ENCODE measurements around the gene TUBGCP4. TPM values are rescaled to one million over a fixed set of nuclear protein-coding genes. Genes with fewer than 3 reads are reported as not detected.
A peak's percentile ranks its signal among the peaks of the same experiment; 100 is the strongest.
"Not testable (repeated sequence)": the region's sequence is repeated elsewhere in the genome, so short reads cannot be mapped to it uniquely, and the experiment has no call there.

Gene TUBGCP4
- total RNA-seq (2014; rRNA removed; shearing (Covaris generic)), result 16.9 and 17.6 TPM in 2 replicates

DNA sequence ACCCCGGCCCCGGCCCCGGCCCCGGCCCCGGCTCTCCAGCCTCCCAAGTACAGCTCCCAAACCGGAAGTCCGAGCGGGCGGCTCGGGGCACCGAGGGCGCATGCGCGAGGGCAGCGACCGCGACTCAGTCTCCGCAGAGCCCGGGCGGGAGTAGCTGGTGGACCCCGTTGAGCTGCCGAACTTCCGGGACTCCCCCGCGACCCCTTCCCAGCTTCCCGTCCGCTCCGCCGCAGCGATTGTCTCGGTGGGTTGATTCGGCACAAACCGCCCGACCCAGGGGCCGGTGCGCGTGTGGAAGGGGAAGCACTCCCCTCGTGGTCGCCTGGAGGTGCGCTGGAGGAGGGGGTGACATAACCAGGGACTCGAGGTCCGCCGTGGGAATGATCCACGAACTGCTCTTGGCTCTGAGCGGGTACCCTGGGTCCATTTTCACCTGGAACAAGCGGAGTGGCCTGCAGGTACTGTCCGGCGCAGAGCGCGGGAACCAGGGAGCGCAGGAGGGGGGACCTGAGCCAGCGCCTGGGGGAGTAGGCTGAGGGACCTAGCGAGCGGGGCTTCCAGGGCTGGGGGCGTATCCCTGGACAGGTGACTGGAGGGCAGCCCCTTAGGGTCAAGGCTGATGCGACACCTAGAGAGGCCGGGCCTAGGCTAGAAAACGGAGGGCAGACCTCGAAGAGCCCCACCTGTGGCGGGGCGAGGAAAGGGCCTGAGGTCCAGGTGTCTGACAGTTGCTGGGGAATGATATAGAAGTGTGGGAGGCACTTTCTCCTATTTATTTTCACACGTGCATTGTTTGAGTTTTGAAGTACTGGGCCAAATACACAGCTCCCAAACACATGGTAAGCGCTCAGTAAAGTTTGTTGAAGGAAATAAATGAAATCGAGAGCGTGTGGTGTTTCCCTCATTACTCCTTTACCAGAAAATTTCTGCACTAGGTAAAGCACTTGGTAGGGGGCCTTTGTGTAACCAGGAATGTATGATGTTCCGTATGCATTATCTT, at the start of gene TUBGCP4, which contains the start of gene ZSCAN29:
Gene TUBGCP4 (plus strand): TSS at position 127 of the 1,000 bp plus-strand sequence. CDS start 254 bp downstream, at position 381.
Gene ZSCAN29 (minus strand): TSS at position 69 of the 1,000 bp plus-strand sequence. CDS start 1,130 bp downstream, outside the sequence.
- DNase-seq (ENCODE audit: low read depth), result peak; percentile 78

DNA sequence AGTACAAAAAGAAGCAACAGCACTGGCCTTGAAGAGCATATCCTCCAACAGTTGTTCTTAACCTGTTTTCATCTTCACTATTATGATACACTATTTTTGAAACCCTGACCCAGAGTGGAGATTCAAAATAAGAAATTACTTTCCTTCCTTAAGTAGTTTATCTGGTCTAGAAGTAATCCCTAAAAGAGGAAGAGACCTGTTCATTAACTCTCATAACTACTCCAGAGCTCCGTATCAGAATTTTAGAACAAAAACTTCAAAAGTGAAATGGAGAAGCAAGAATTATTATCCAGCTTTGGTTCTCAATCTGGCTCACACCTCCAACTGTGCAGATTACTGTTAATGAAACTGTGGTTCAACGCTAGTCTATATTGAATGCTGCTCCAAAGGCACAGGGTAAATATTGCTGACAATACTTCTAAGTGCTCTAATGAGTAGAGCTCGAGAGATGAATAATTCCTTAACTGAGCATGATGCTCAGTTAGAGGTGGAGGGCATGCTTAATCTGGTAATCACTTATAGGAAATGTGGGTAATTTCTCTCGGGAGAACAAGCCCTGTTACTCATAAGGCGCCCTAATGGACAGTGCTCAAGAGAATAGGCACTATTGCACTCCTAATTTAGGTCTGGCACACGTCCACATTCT, 45.7 kb upstream of the TUBGCP4 start:
- no peak for DNase-seq (ENCODE audit: low read depth)

DNA sequence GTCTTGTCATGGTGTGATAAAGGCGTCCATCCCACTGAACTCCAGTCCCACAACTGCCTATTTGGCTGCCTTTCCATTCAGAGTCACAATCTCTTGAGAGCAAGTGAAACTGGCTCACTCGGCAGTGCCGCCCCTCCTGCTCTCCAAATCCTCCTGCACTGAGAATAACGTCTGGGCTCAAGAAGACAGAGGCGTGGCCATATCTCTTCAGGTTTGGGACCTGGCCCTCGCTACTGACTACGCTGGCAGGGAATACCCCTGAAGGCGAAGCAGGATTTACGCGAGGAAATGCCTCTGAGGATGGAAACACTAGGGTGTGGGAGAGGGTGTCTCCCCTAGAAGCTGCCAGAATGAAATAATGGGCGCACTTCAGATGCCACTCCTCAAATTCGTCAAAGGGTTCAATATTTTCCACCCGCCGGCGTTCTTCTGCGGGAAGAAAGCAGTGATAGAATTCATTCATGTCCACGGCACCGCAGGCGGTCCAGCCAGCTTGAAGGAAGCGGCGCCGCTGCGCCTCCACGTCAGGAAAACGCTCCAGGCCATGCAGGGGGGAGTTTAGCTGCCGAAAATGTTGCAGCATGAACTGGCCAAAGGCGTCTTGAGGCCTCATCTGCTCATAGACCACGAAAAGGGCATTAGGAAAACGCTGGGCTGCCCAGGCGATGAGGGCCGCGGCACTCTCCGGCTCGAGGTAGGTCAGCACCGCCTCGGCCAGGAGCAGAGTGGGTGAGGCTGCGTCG, 41.5 kb upstream of the TUBGCP4 start:
- peak; percentile 64 for DNase-seq (ENCODE audit: low read depth)

DNA sequence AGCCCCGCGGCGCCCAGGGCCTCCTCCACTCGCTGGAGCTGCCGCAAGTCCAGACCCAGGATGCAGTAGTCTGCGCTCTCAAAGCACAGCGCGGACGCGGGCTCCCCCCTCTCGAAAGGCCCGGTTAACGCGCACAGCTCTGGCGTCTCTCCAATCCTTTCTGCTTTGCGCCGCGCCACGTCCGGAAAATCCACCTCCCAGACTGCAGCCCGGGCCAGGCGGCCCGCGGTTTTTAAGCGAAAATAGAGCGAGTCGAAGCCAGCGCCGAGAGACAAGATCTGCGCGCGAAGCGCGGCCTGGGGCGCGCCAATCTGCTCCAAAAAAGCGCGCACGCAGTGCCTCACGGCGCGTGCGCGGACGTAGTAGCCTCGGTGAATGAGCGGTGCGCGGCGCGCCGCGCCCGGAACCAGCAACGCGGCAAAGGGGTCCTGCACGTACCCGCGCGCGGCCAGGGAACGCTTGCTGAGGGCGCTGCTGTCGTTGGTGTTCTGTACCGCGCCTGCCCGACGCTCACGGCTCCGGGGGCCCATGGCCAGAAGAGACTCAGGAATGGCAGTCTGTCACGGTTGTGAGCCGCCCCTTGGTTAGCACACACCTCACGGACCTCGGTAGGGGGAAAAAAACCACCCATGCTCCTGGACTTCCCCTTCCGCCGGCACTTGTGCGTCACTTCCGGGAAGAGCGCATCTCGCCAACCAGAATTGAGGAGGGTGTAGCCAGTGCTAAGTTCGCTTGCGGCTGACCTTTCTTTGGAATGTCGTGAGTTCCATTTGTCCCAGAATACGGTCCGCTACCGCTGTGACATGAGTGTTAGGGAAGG, 40.7 kb upstream of the TUBGCP4 start, which contains the start of gene LCMT2:
Gene LCMT2 (minus strand): TSS at position 614 of the 820 bp plus-strand sequence. CDS start 84 bp downstream, at position 530.
- DNase-seq (ENCODE audit: low read depth), result peak; percentile 97

DNA sequence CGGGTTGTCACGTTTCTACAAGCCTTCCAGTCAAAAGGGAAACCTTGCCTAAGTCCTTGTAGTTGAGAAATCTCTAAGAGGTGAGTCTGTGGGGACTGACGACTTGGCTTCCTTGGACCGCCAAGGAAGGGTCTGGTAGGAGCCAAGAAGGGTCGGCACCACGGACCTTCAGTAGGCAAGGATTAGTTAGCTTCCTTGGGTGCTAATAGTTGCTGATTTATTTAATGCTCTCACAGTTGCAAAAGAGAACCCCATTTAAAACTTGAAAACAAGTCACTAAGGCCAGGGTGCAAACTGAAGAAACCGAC, 40.2 kb upstream of the TUBGCP4 start:
- no peak for DNase-seq (ENCODE audit: low read depth)

DNA sequence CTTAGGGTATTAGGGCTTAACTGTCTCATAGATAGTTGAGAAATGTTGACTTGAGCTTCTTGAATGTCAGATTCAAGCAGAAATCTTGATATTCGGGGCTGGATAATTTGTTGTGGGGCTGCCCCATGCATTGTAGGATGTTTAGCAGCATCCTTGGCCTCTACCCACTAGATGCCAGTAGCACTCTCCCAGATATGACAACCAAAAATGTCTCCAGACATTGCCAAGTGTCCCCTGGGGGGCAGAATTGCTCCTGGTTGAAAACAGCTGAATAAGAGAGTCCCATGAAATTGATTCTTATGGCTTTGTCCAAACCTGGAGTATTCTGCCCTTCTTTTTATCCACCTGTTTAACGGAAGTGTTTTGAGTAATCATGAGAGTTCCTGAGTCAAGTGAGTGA, 24.6 kb upstream of the TUBGCP4 start:
- DNase-seq (ENCODE audit: low read depth), result peak; percentile 15

- DNase-seq (ENCODE audit: low read depth), result no peak
Observed at GRCh38 chr15:43347114-43347513, 23.8 kb upstream of the TUBGCP4 start.

DNA sequence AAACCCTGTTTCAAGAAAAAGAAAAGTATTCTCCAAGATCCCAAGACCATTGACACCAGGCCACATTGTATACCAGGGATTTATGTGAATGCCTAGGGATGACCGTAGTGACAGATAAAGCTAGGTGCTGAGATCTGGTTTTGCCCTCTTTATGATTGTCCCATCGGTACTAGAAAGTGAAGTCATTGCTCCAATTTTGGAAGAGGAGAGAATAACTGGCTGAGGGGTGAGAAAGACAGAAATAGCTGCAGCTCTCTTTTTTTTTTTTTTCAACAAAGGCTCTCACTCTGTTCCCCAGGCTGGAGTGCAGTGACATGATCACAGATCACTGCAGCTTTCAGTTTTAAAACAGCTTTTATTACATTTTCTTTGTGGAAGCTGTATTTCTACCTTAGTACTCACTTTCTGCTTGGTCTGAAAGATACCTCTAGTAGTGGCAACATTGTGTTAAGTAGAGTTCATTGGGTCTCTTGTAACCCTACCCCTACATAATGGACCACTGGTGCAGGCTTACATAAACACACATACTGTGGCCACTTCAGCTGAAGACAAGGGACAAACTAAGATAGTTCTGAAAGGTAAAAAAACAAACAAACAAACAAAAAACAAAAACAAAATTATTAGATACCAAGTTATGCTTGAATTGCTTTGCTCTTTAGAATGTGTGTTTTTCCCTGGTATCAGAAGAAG, 18.1 kb upstream of the TUBGCP4 start:
- no peak for DNase-seq (ENCODE audit: low read depth)

GRCh38 chr15:43360821-43361220, 10.1 kb upstream of the TUBGCP4 start:
- DNase-seq (ENCODE audit: low read depth), result no peak

GRCh38 chr15:43361313-43361903, 9.5 kb upstream of the TUBGCP4 start:
- no peak for DNase-seq (ENCODE audit: low read depth)

DNA sequence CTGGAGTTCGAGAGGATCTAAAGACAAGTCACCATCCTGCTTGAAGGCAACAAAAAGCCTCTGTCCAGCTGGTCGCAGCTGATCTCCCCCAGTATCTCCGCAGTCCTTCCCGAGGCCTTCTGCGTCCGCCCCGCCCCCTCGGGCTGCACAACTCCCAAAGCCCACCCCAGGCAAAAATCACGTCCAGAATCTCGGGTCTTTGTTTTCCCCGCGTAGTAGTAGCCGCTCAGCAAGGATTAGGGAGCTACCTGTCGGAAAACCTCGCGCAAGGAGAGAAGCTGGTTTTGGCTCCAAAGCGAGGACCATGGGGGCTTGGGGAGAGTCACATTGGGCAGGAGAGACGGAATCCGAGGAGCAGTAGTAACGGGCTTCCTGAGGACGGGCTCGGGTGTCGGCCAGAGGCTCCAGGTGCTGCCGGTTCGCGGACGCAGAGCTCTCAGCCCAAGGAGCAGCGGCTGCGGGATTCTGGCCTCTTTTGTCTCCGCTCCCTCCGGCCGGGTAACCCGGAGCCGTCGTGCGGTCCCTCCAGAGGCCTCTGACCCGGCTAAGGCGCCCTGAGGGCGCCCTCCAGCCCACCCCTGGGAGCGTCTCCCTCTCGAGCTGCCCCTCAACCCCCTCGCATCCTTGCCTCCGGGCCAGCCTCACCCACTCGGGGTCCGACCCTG, 459 bp upstream of the TUBGCP4 start:
- DNase-seq (ENCODE audit: low read depth), result peak; percentile 15

DNA sequence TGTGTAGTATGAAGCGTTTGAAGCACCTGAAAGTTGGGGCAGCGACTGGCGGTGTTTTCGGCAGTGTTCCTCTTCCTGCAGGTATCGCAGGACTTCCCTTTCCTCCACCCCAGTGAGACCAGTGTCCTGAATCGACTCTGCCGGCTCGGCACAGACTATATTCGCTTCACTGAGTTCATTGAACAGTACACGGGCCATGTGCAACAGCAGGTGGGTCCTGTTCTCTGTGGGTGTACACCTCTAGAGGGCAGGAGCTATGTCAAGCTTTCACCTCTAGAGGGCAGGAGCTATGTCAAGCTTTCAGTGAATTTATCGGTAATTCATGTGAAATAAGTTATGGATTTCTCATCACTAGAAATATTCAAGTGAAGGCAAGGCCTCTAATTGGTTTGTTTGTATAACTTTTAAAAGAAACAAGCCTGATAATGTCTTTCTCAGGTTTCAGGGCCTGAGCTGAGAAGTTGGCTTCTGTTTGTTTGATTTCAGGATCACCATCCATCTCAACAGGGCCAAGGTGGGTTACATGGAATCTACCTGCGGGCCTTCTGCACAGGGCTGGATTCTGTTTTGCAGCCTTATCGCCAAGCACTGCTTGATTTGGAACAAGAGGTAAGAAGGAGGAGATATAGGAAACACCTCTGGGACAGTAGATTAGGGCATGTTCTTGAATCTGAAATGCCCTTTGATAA, 5.3 kb downstream of the TUBGCP4 start:
- DNase-seq (ENCODE audit: low read depth), result peak; percentile 24

DNA sequence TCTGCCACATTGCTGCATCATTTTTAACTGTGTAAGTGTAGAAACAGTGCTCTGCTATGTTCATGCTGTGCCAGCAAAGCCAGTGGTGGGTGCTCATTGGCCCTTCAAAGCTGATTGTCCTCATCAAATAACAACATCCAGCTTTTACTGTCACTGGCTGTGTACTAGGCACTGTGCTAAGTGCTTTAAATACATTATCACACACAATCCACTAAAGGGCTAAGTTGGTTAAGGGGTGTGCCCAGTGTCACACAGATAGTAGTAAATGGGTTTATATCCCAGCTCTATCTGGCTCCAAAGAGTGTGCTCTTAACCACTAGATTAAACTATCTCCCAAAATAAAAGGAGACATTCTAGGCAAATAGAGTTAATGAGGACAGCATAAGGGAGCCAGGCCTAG, 7.7 kb downstream of the TUBGCP4 start:
- DNase-seq (ENCODE audit: low read depth), result no peak

DNA sequence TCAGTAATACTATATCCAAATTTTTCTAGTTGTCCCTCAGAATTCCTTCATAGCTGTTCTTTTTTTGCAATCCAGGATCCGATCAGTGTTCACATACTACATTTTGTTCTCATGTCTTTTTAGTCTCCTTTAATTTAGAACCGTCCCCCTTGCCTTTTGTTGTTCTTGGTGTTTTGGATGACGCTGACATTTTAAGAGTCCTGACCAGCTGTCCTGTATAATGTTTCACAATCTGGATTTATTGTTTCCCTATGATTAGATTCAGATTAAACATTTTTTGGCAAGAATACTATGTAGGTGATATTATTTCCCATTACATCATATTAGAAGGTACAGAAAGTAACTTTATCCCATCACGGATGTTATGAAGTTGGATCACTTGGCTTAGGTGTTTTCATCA, 11.4 kb downstream of the TUBGCP4 start:
- no peak for DNase-seq (ENCODE audit: low read depth)

DNA sequence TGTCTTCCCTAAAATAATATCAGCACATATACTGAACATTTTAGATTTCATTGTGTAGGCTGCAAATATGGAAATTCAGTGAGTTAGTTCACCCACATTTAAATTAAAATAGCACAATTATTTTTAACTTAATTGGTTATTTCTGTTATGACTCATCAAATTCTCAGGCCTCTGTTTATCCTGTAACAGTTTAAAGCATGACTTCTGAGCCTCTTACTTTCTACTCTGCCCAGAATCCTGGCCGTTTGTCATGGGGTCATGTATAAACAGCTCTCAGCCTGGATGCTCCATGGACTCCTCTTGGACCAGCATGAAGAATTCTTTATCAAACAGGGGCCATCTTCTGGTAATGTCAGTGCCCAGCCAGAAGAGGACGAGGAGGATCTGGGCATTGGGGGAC, 12.2 kb downstream of the TUBGCP4 start:
- DNase-seq (ENCODE audit: low read depth), result no peak

- peak; percentile 56 for DNase-seq (ENCODE audit: low read depth)
Observed at GRCh38 chr15:43390723-43391122, 19.8 kb downstream of the TUBGCP4 start.

DNA sequence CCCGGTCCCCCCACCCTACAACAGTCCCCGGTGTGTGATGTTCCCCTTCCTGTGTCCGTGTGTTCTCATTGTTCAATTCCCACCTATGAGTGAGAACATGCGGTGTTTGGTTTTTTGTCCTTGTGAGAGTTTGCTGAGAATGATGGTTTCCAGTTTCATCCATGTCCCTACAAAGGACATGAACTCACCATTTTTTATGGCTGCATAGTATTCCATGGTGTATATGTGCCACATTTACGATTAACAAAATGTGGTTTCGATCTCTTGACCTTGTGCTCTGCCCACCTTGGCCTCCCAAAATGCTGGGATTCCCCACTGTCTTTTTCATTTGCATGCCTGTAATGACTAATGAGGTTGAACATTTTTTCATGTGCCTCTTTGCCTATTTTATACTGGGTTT, 22.7 kb downstream of the TUBGCP4 start:
- DNase-seq (ENCODE audit: low read depth), result not testable (repeated sequence)

GRCh38 chr15:43402255-43402654, 31.4 kb downstream of the TUBGCP4 start:
- no peak for DNase-seq (ENCODE audit: low read depth)

GRCh38 chr15:43403616-43404015, 32.7 kb downstream of the TUBGCP4 start:
- DNase-seq (ENCODE audit: low read depth), result no peak

Measured in RPMI7951 (cell line).